Activated T-helper 1 cell treated with anti-CD3 and anti-CD28 coated beads, Interleukin-12 subunit alpha, Interleukin-12 subunit beta, Interleukin-2, Interleukin-4 antibody, amounts not matched to agents 30 ng/mL and 10 ng/mL and 1 ng/mL, durations not matched to agents 14 hours and 24 hours and 36 hours (primary cell): ENCODE results near the gene CLDN19. TPM values are rescaled to one million over a fixed set of nuclear protein-coding genes. Genes with fewer than 3 reads are reported as not detected.

Experiments used
- DNase-seq: peaks from one replicate; pipeline ENCODE4 v3.0.0; 2021; ENCODE audit warnings: low spot score
- H3K27ac Mint-ChIP-seq: one replicate; pipeline ENCODE4 v1.8.0; 2021; ENCODE audit warnings: mild to moderate bottlenecking, mixed read lengths
- H3K27me3 Mint-ChIP-seq: one replicate; pipeline ENCODE4 v1.8.0; 2022; ENCODE audit warnings: mild to moderate bottlenecking, moderate library complexity, mixed read lengths; ENCODE audit not compliant: insufficient read depth
- H3K36me3 Mint-ChIP-seq: one replicate; pipeline ENCODE4 v1.8.0; 2021; ENCODE audit warnings: low read depth, mixed read lengths
- H3K4me1 Mint-ChIP-seq: one replicate; pipeline ENCODE4 v1.8.0; 2021; ENCODE audit warnings: low read depth, mixed read lengths
- H3K4me3 Mint-ChIP-seq: one replicate; pipeline ENCODE4 v1.8.0; 2021; ENCODE audit warnings: mild to moderate bottlenecking, moderate library complexity, mixed read lengths
- H3K9me3 Mint-ChIP-seq: one replicate; pipeline ENCODE4 v1.8.0; 2021; ENCODE audit warnings: mixed read lengths
- intact Hi-C: fragments of 100-400 bp; cut with micrococcal nuclease; formaldehyde crosslinking; loops from one replicate; pipeline ENCODE4 v1.15.1; 2024
- total RNA-seq: library from RNA; stranded (reverse); gene quantifications from 2 replicates; pipeline ENCODE4 v1.2.3, GENCODE V29; 2022

The CLDN19 gene
- not detected in 2 replicates for total RNA-seq

- no peaks in the 10 kb centered on the region for H3K27me3 Mint-ChIP-seq
- intact Hi-C loops: no loop called here
- peaks cover 6% of the 10 kb centered on the region for H3K4me1 Mint-ChIP-seq
- H3K27ac Mint-ChIP-seq: peak within 1 kb of the TSS; percentile 70
- no peaks in the 10 kb centered on the region for H3K36me3 Mint-ChIP-seq
- DNase-seq: no peak
- no peaks in the 10 kb centered on the region for H3K9me3 Mint-ChIP-seq
- H3K4me3 Mint-ChIP-seq: no peak within 1 kb of the TSS
These were observed at the start of gene CLDN19 for GRCh38 chr1:42739753-42740700. TSS of gene CLDN19 (minus strand) at chr1:42740236. CDS start at chr1:42740063, 173 bp downstream.

GRCh38 chr1:42788021-42788420 lies 48.0 kb upstream of the CLDN19 start:
- intact Hi-C loops: no loop called here
- Mint-ChIP-seq H3K27ac (no peak overlapping the region), H3K27me3 (no peaks in the 10 kb centered on the region), H3K36me3 (peaks cover 2% of the 10 kb centered on the region), H3K9me3 (no peaks in the 10 kb centered on the region), H3K4me3 (no peak overlapping the region), H3K4me1 (peaks cover 15% of the 10 kb centered on the region)
- no peak for DNase-seq

GRCh38 chr1:42786097-42786496 lies 46.1 kb upstream of the CLDN19 start:
- intact Hi-C loops: no loop called here
- peaks cover 15% of the 10 kb centered on the region for H3K4me1 Mint-ChIP-seq
- peaks cover 8% of the 10 kb centered on the region for H3K36me3 Mint-ChIP-seq
- DNase-seq: no peak
- no peaks in the 10 kb centered on the region for H3K9me3 Mint-ChIP-seq
- H3K27me3 Mint-ChIP-seq: no peaks in the 10 kb centered on the region
- no peak overlapping the region for H3K4me3 Mint-ChIP-seq
- no peak overlapping the region for H3K27ac Mint-ChIP-seq

GRCh38 chr1:42784946-42785693 lies 45.1 kb upstream of the CLDN19 start, which contains the start of gene TMEM269:
TSS of gene TMEM269 (plus strand) at chr1:42784991. CDS start at chr1:42789894, 4,903 bp downstream.
- Mint-ChIP-seq H3K27me3 (no peaks in the 10 kb centered on the region), H3K27ac (peak within 1 kb of the TSS; percentile 32), H3K9me3 (no peaks in the 10 kb centered on the region)

GRCh38 chr1:42784547-42784945 lies 44.5 kb upstream of the CLDN19 start:
- Mint-ChIP-seq H3K4me3 (no peak overlapping the region), H3K27ac (no peak overlapping the region), H3K27me3 (no peaks in the 10 kb centered on the region), H3K36me3 (peaks cover 13% of the 10 kb centered on the region), H3K9me3 (no peaks in the 10 kb centered on the region), H3K4me1 (peaks cover 22% of the 10 kb centered on the region)
- intact Hi-C loops: no loop called here
- no peak for DNase-seq

More at GRCh38 chr1:42784946-42785693, 45.1 kb upstream of the CLDN19 start, which contains the start of gene TMEM269:
- Mint-ChIP-seq H3K4me1 (peaks cover 16% of the 10 kb centered on the region), H3K36me3 (peaks cover 13% of the 10 kb centered on the region), H3K4me3 (peak within 1 kb of the TSS; percentile 41)
- DNase-seq: peak; percentile 27
- intact Hi-C loops: no loop called here

GRCh38 chr1:42783092-42783491 lies 43.1 kb upstream of the CLDN19 start:
- no peak for DNase-seq
- H3K36me3 Mint-ChIP-seq: peaks cover 20% of the 10 kb centered on the region
- no peaks in the 10 kb centered on the region for H3K27me3 Mint-ChIP-seq
- peaks cover 33% of the 10 kb centered on the region for H3K4me1 Mint-ChIP-seq
- no peak overlapping the region for H3K4me3 Mint-ChIP-seq
- no peak overlapping the region for H3K27ac Mint-ChIP-seq
- H3K9me3 Mint-ChIP-seq: no peaks in the 10 kb centered on the region
- intact Hi-C loops: no loop called here

GRCh38 chr1:42780176-42780575 lies 40.1 kb upstream of the CLDN19 start:
- no peaks in the 10 kb centered on the region for H3K27me3 Mint-ChIP-seq
- peaks cover 31% of the 10 kb centered on the region for H3K4me1 Mint-ChIP-seq
- H3K36me3 Mint-ChIP-seq: peaks cover 40% of the 10 kb centered on the region
- H3K9me3 Mint-ChIP-seq: no peaks in the 10 kb centered on the region
- intact Hi-C loops: no loop called here
- H3K27ac Mint-ChIP-seq: no peak overlapping the region
- no peak for DNase-seq
- no peak overlapping the region for H3K4me3 Mint-ChIP-seq

GRCh38 chr1:42779725-42780124 lies 39.7 kb upstream of the CLDN19 start:
- H3K9me3 Mint-ChIP-seq: no peaks in the 10 kb centered on the region
- peaks cover 31% of the 10 kb centered on the region for H3K4me1 Mint-ChIP-seq
- peaks cover 45% of the 10 kb centered on the region for H3K36me3 Mint-ChIP-seq
- intact Hi-C loops: loop anchor here (2.0 kb wide), 2 partner anchors 67 to 133 kb away; partner anchors contain the start of gene ZNF691
- H3K4me3 Mint-ChIP-seq: no peak overlapping the region
- DNase-seq: no peak
- H3K27ac Mint-ChIP-seq: no peak overlapping the region
- no peaks in the 10 kb centered on the region for H3K27me3 Mint-ChIP-seq

GRCh38 chr1:42777852-42778251 lies 37.8 kb upstream of the CLDN19 start:
- no peaks in the 10 kb centered on the region for H3K9me3 Mint-ChIP-seq
- no peak overlapping the region for H3K27ac Mint-ChIP-seq
- no peaks in the 10 kb centered on the region for H3K27me3 Mint-ChIP-seq
- intact Hi-C loops: loop anchor here (1.0 to 2.0 kb wide), 6 partner anchors 11 to 295 kb away; partner anchors contain the start of genes C1orf50, P3H1 and ZNF691
- peak; percentile 12 for DNase-seq
- H3K4me1 Mint-ChIP-seq: peaks cover 30% of the 10 kb centered on the region
- peaks cover 51% of the 10 kb centered on the region for H3K36me3 Mint-ChIP-seq
- no peak overlapping the region for H3K4me3 Mint-ChIP-seq

GRCh38 chr1:42776502-42776901 lies 36.5 kb upstream of the CLDN19 start:
- Mint-ChIP-seq H3K9me3 (no peaks in the 10 kb centered on the region), H3K27ac (no peak overlapping the region), H3K27me3 (no peaks in the 10 kb centered on the region), H3K4me3 (no peak overlapping the region), H3K36me3 (peaks cover 52% of the 10 kb centered on the region), H3K4me1 (peaks cover 37% of the 10 kb centered on the region)
- intact Hi-C loops: no loop called here
- DNase-seq: no peak

GRCh38 chr1:42774928-42775526 lies 35.0 kb upstream of the CLDN19 start:
- Mint-ChIP-seq H3K27me3 (no peaks in the 10 kb centered on the region), H3K36me3 (peaks cover 50% of the 10 kb centered on the region), H3K4me3 (no peak overlapping the region), H3K4me1 (peaks cover 37% of the 10 kb centered on the region), H3K9me3 (no peaks in the 10 kb centered on the region), H3K27ac (no peak overlapping the region)
- no peak for DNase-seq
- intact Hi-C loops: no loop called here

- no peak for DNase-seq
- peaks cover 55% of the 10 kb centered on the region for H3K36me3 Mint-ChIP-seq
- no peak overlapping the region for H3K4me3 Mint-ChIP-seq
- intact Hi-C loops: no loop called here
- no peaks in the 10 kb centered on the region for H3K9me3 Mint-ChIP-seq
- peaks cover 29% of the 10 kb centered on the region for H3K4me1 Mint-ChIP-seq
- no peaks in the 10 kb centered on the region for H3K27me3 Mint-ChIP-seq
- no peak overlapping the region for H3K27ac Mint-ChIP-seq
These were observed 33.4 kb upstream of the CLDN19 start for GRCh38 chr1:42773420-42773819.
